ENCODE data around the gene PLA2G2F.

The PLA2G2F gene

DNA sequence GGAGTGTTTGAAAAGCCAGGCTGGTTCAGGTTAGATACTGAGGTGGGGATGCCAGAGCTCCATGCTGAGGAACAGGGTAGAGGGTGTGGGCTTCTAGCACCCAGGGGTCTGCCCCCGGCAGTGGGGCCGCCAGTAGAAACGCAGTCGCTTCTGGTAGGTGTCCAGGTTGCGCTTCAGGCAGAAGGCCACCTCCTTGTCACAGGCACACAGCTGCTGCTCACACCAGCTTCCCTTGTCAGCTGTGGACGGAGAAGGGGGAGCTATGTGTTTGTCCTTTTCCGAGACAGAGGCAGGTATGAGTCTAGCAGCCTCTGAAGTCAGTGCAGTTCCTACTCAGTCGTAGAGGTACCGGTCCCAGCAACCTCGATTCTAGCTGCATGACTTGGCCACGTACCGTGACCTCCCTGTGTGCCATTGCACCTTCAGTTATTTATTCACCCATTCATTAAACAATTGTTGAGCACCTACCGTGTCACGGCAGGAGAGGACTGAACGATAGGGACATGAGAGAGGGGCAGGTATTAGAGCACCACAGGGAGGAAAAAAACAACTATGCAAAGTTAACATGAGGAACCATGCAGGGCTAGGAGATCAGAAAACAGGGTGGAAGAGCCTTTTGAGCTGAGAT, 25.0 kb upstream of the PLA2G2F start:
- TF ChIP-seq, protein P1, sequence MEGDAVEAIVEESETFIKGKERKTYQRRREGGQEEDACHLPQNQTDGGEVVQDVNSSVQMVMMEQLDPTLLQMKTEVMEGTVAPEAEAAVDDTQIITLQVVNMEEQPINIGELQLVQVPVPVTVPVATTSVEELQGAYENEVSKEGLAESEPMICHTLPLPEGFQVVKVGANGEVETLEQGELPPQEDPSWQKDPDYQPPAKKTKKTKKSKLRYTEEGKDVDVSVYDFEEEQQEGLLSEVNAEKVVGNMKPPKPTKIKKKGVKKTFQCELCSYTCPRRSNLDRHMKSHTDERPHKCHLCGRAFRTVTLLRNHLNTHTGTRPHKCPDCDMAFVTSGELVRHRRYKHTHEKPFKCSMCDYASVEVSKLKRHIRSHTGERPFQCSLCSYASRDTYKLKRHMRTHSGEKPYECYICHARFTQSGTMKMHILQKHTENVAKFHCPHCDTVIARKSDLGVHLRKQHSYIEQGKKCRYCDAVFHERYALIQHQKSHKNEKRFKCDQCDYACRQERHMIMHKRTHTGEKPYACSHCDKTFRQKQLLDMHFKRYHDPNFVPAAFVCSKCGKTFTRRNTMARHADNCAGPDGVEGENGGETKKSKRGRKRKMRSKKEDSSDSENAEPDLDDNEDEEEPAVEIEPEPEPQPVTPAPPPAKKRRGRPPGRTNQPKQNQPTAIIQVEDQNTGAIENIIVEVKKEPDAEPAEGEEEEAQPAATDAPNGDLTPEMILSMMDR (IDR thresholded peaks at IDR 0.05; ENCODE audit: extremely low read depth, missing control alignments), result no peak
- no peak for DNase-seq (ENCODE audit: low spot score)

DNA sequence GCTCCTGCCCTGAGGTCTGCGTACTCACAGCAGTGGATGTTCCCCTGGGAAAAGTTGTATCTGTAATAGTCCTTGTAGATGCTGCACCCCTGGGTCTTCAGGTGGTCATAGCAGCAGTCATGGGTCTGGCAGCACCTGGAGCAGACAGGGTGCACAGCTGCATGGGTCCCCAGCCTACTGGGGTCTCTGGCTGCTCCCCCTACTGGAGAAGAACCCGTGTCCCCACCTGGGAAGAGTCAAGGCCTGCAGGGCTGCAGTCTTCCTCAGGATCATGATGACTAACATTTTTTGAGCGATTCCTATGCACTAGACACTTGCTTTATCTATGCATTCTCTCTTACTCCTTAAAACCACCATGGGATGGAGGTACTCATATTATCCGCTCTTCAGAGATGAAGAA, 23.6 kb upstream of the PLA2G2F start:
- no peak for DNase-seq (ENCODE audit: low spot score)
- TF ChIP-seq, protein P1 (IDR thresholded peaks at IDR 0.05; ENCODE audit: extremely low read depth, missing control alignments), result no peak

DNA sequence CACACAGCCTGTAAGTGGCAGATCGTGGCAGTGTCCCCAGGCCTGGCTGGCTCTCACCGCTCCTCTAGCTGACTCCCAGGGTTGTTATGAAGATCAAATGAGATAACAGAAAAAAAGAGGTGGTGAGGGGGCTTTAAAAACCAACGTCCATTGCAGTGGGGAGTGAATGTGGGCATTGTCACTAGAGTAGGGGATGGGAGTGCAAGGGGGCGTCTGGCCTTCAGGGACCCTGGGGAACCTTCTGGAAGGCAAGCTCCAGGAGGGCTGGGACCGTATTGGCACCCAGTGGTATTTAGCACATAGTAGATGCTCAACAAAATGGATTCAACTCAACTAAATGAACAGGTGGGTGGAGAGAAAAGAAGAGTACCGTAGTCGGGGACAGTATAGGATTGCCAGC, 23.2 kb upstream of the PLA2G2F start:
- TF ChIP-seq, protein P1 (IDR thresholded peaks at IDR 0.05; ENCODE audit: extremely low read depth, missing control alignments), result no peak

GRCh38 chr1:20117236-20117635, 21.9 kb upstream of the PLA2G2F start:
- TF ChIP-seq, protein P1 (IDR thresholded peaks at IDR 0.05; ENCODE audit: extremely low read depth, missing control alignments), result no peak

More for the DNA sequence above, 23.2 kb upstream of the PLA2G2F start:
- no peak for DNase-seq (ENCODE audit: low spot score)

DNA sequence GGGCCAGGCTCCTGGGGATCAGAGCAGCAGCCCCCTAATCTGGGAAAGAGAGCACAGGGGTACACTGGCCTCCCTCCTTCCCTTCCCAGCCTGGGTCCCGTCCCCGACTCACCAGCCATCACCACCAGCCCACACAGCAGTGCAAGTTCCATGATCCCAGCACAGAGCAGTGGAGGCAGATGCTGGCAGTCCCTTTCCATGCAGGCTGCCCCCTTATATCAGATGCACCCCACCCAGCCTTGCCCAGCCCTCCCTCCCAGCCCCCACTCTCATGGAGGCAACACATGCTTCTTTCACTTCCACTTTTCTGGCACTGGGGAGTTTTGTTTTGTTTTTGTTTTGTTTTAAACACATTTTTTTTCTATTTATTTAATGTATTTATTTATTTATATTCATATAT, 19.8 kb upstream of the PLA2G2F start, which contains the start of gene PLA2G2D:
PLA2G2D (minus strand) TSS at position 190 of the 400 bp plus-strand sequence; CDS start at position 152, 38 bp downstream.
- no peak for DNase-seq (ENCODE audit: low spot score)
- TF ChIP-seq, protein P1 (IDR thresholded peaks at IDR 0.05; ENCODE audit: extremely low read depth, missing control alignments), result no peak

More at GRCh38 chr1:20117236-20117635, 21.9 kb upstream of the PLA2G2F start:
- DNase-seq (ENCODE audit: low spot score), result no peak

GRCh38 chr1:20120796-20121195, 18.3 kb upstream of the PLA2G2F start:
- TF ChIP-seq, protein P1 (IDR thresholded peaks at IDR 0.05; ENCODE audit: extremely low read depth, missing control alignments), result no peak
- no peak for DNase-seq (ENCODE audit: low spot score)

- DNase-seq (ENCODE audit: low spot score), result no peak
- TF ChIP-seq, protein P1 (IDR thresholded peaks at IDR 0.05; ENCODE audit: extremely low read depth, missing control alignments), result no peak
Measured at GRCh38 chr1:20123722-20124455, 15.2 kb upstream of the PLA2G2F start.

All from GM20000 (cell line).